ENCODE results near the gene UBA5.

Gene UBA5

DNA sequence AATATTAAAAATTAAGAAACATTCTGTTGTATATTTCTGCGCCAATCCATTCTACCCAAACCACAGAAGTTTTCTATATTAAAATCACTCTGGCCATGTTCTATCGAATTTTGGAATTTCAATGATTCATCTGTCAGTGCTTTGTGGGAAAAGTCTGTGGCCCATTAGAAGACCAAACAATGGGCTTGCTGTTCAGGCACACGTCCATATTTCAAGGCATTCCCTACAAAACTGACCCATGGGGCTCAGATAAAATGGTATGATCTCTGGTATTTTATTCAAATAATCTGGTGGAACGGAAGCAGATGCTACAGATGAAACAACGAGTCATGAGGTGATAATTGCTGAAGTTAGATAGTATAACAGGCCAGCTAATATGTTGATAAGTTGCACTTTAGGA lies 49.6 kb downstream of the UBA5 start:
- H3K9me3 ChIP-seq (replicated peaks; ENCODE audit: insufficient read depth, low read length) = no peaks in the 10 kb centered on the region
- H3K4me3 ChIP-seq (ENCODE audit: low read length) = no peak overlapping the region
- H3K27me3 ChIP-seq (replicated peaks; ENCODE audit: insufficient read depth, low read length) = no peaks in the 10 kb centered on the region
- H3K4me1 ChIP-seq (ENCODE audit: low read length) = no peaks in the 10 kb centered on the region
- H3K4me2 ChIP-seq (ENCODE audit: low read depth, low read length) = no peak overlapping the region
- no peaks in the 10 kb centered on the region for H3K79me2 ChIP-seq (ENCODE audit: low read length)
- H3K9ac ChIP-seq (ENCODE audit: low read length) = no peak overlapping the region
- no peak overlapping the region for H2AFZ ChIP-seq (ENCODE audit: low read length)
- no peaks in the 10 kb centered on the region for H3F3A ChIP-seq (ENCODE audit: insufficient read depth, low read length)
- H3K9me2 ChIP-seq (replicated peaks; ENCODE audit: insufficient read depth, low read length) = no peaks in the 10 kb centered on the region
- no peaks in the 10 kb centered on the region for H4K20me1 ChIP-seq (ENCODE audit: insufficient read depth, low read length)
- no peak for DNase-seq
- TF ChIP-seq, protein P1, sequence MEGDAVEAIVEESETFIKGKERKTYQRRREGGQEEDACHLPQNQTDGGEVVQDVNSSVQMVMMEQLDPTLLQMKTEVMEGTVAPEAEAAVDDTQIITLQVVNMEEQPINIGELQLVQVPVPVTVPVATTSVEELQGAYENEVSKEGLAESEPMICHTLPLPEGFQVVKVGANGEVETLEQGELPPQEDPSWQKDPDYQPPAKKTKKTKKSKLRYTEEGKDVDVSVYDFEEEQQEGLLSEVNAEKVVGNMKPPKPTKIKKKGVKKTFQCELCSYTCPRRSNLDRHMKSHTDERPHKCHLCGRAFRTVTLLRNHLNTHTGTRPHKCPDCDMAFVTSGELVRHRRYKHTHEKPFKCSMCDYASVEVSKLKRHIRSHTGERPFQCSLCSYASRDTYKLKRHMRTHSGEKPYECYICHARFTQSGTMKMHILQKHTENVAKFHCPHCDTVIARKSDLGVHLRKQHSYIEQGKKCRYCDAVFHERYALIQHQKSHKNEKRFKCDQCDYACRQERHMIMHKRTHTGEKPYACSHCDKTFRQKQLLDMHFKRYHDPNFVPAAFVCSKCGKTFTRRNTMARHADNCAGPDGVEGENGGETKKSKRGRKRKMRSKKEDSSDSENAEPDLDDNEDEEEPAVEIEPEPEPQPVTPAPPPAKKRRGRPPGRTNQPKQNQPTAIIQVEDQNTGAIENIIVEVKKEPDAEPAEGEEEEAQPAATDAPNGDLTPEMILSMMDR (IDR thresholded peaks at IDR 0.05; ENCODE audit: low read length) = no peak
- TF ChIP-seq EZH2 (optimal IDR thresholded peaks at IDR 0.05; ENCODE audit: low read depth, low read length) = no peak
- no peak for TF ChIP-seq EZH2phosphoT487 (IDR thresholded peaks at IDR 0.05; ENCODE audit: low read length)
- H3K27ac ChIP-seq (ENCODE audit: low read length) = no peak overlapping the region
- no peaks in the 10 kb centered on the region for H3K36me3 ChIP-seq (replicated peaks; ENCODE audit: insufficient read depth, low read length)

DNA sequence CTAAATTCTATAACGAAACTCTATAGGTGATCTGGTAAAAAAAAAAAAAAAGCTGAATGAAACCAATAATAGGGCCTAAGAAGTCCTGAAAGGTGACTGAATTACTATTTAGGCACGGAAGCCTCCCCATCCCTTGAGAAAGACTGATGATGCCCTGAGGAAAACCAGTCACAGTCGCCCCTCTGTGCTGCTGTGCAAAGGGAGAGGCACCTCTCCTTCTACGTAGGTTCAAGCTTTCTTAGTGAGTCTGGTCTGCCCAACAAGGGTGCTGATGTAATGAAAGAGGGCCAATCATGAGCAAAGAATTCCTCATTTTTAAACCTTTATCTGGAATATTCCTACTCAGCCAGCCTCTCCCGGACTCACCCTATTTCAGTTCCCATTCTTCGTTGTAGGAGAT lies 50.2 kb downstream of the UBA5 start:
- Histone ChIP-seq H3K27me3 (replicated peaks; ENCODE audit: insufficient read depth, low read length) (no peaks in the 10 kb centered on the region), H2AFZ (ENCODE audit: low read length) (no peak overlapping the region), H3K4me3 (ENCODE audit: low read length) (no peak overlapping the region), H3K9me3 (replicated peaks; ENCODE audit: insufficient read depth, low read length) (no peaks in the 10 kb centered on the region), H3F3A (ENCODE audit: insufficient read depth, low read length) (no peaks in the 10 kb centered on the region), H3K79me2 (ENCODE audit: low read length) (no peaks in the 10 kb centered on the region), H3K9me2 (replicated peaks; ENCODE audit: insufficient read depth, low read length) (no peaks in the 10 kb centered on the region), H3K4me1 (ENCODE audit: low read length) (no peaks in the 10 kb centered on the region), H3K36me3 (replicated peaks; ENCODE audit: insufficient read depth, low read length) (no peaks in the 10 kb centered on the region), H3K9ac (ENCODE audit: low read length) (no peak overlapping the region), H3K4me2 (ENCODE audit: low read depth, low read length) (no peak overlapping the region), H3K27ac (ENCODE audit: low read length) (no peak overlapping the region), H4K20me1 (ENCODE audit: insufficient read depth, low read length) (no peaks in the 10 kb centered on the region)
- no peak for TF ChIP-seq EZH2phosphoT487 (IDR thresholded peaks at IDR 0.05; ENCODE audit: low read length)
- no peak for DNase-seq

DNA sequence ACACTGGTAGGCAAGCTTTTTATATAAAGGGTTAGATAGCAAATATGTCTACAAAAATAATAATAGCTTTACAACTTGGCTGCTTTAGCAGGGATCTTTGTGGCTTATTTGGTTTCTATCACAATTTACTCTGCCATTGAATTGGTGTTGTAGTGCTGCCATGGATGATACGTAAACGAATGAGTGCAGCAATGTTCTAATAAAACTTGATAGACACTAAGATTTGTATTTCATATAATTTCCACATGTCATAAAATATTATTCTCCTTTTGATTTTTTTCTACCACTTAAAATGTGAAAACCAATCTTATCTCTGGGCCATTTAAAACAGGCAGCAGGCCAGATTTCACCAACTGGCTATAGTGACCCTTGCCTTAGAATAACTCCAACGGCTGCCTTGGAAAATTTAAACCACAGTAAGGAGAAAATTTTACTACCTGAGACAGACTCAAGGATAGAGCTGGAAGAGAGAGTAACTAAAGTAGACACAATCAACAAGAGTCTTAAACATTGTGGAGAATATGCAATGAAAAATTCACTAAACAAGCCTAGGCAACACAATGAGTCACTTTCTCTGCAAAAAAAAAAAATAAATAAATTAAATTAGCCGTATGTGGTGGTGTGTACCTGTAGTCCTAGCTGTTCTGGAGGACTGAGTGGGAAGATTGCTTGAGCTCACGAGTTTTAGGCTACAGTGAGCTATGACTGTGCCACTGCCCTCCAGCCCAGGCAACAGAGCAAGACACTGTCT lies 54.0 kb downstream of the UBA5 start:
- no peak for DNase-seq
- Histone ChIP-seq H3K9me3 (replicated peaks; ENCODE audit: insufficient read depth, low read length) (no peaks in the 10 kb centered on the region), H3K4me2 (ENCODE audit: low read depth, low read length) (no peak overlapping the region), H3K36me3 (replicated peaks; ENCODE audit: insufficient read depth, low read length) (no peaks in the 10 kb centered on the region), H3K4me1 (ENCODE audit: low read length) (no peaks in the 10 kb centered on the region), H3K79me2 (ENCODE audit: low read length) (no peaks in the 10 kb centered on the region), H3K27ac (ENCODE audit: low read length) (no peak overlapping the region), H4K20me1 (ENCODE audit: insufficient read depth, low read length) (no peaks in the 10 kb centered on the region), H3F3A (ENCODE audit: insufficient read depth, low read length) (no peaks in the 10 kb centered on the region), H2AFZ (ENCODE audit: low read length) (no peak overlapping the region), H3K9me2 (replicated peaks; ENCODE audit: insufficient read depth, low read length) (no peaks in the 10 kb centered on the region), H3K27me3 (replicated peaks; ENCODE audit: insufficient read depth, low read length) (no peaks in the 10 kb centered on the region), H3K9ac (ENCODE audit: low read length) (no peak overlapping the region), H3K4me3 (ENCODE audit: low read length) (no peak overlapping the region)
- TF ChIP-seq, protein P1 (IDR thresholded peaks at IDR 0.05; ENCODE audit: low read length) = no peak
- TF ChIP-seq EZH2phosphoT487 (IDR thresholded peaks at IDR 0.05; ENCODE audit: low read length) (no peak), EZH2 (optimal IDR thresholded peaks at IDR 0.05; ENCODE audit: low read depth, low read length) (no peak)

DNA sequence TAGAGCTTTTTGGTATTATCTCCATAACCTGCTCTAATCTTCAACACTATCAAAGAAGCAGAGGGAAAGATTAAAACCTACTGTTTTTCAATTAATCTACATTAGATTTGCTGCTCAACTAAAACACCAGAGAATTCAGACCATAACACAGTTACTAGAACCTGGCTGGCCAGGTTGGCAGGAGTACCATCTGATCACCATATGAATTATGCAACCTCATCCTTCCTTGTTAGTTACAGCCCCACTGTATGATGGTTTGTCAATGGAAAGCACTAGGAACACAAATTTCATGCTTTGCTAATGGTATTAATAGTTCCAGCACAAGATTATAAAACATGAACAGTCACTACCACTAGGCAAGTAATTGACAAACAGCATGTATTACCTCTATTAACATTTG lies 56.2 kb downstream of the UBA5 start:
- no peak overlapping the region for H2AFZ ChIP-seq (ENCODE audit: low read length)
- peaks cover 10% of the 10 kb centered on the region for H3K79me2 ChIP-seq (ENCODE audit: low read length)
- H3K27me3 ChIP-seq (replicated peaks; ENCODE audit: insufficient read depth, low read length) = no peaks in the 10 kb centered on the region
- no peak overlapping the region for H3K9ac ChIP-seq (ENCODE audit: low read length)
- DNase-seq = no peak
- H3K4me1 ChIP-seq (ENCODE audit: low read length) = peaks cover 3% of the 10 kb centered on the region; the same call in 1 of the 2 replicates
- H3F3A ChIP-seq (ENCODE audit: insufficient read depth, low read length) = no peaks in the 10 kb centered on the region
- no peak overlapping the region for H3K4me2 ChIP-seq (ENCODE audit: low read depth, low read length)
- no peaks in the 10 kb centered on the region for H3K9me2 ChIP-seq (replicated peaks; ENCODE audit: insufficient read depth, low read length)
- no peaks in the 10 kb centered on the region for H3K9me3 ChIP-seq (replicated peaks; ENCODE audit: insufficient read depth, low read length)
- TF ChIP-seq, protein P1 (IDR thresholded peaks at IDR 0.05; ENCODE audit: low read length) = no peak
- TF ChIP-seq EZH2phosphoT487 (IDR thresholded peaks at IDR 0.05; ENCODE audit: low read length) (no peak), EZH2 (optimal IDR thresholded peaks at IDR 0.05; ENCODE audit: low read depth, low read length) (no peak)
- no peaks in the 10 kb centered on the region for H3K36me3 ChIP-seq (replicated peaks; ENCODE audit: insufficient read depth, low read length)
- H4K20me1 ChIP-seq (ENCODE audit: insufficient read depth, low read length) = no peaks in the 10 kb centered on the region
- H3K27ac ChIP-seq (ENCODE audit: low read length) = no peak overlapping the region
- no peak overlapping the region for H3K4me3 ChIP-seq (ENCODE audit: low read length)
